Activated naive CD4-positive, alpha-beta T cell treated with anti-CD3 and anti-CD28 coated beads, Interleukin-2, amount 10 ng/mL, durations not matched to agents 7 days and 5 days (primary cell): ENCODE measurements around the gene PPME1.

ENCODE experiments used
- CTCF ChIA-PET: fragments of 350-600 bp; sonication (Branson Sonifier 250); formaldehyde crosslinking; loops from one replicate; lab custom pipeline; 2021; ENCODE audit warnings: antibody characterized with exemption; lab: Charles Lee
- DNase-seq: peaks from one replicate; pipeline ENCODE4 v3.0.0-alpha.2; 2020
- H3K27ac Mint-ChIP-seq: one replicate; pipeline ENCODE4 v1.8.0; 2021; ENCODE audit warnings: mild to moderate bottlenecking, moderate library complexity, mixed read lengths
- H3K27me3 Mint-ChIP-seq: one replicate; pipeline ENCODE4 v1.8.0; 2021; ENCODE audit warnings: mild to moderate bottlenecking, mixed read lengths
- H3K36me3 Mint-ChIP-seq: one replicate; pipeline ENCODE4 v1.8.0; 2021; ENCODE audit warnings: mixed read lengths
- H3K4me1 Mint-ChIP-seq: one replicate; pipeline ENCODE4 v1.8.0; 2021; ENCODE audit warnings: mixed read lengths
- H3K4me3 Mint-ChIP-seq: one replicate; pipeline ENCODE4 v1.8.0; 2021; ENCODE audit warnings: mild to moderate bottlenecking, moderate library complexity, mixed read lengths
- H3K9me3 Mint-ChIP-seq: one replicate; pipeline ENCODE4 v1.8.0; 2021; ENCODE audit warnings: mixed read lengths

Gene PPME1

GRCh38 chr11:74288911-74289310 lies 117.8 kb downstream of the PPME1 start:
- no peak overlapping the region for H3K27ac Mint-ChIP-seq
- CTCF ChIA-PET, result no interaction called here
- no peaks in the 10 kb centered on the region for H3K4me1 Mint-ChIP-seq
- H3K36me3 Mint-ChIP-seq, result no peaks in the 10 kb centered on the region
- DNase-seq, result no peak
- peaks cover 15% of the 10 kb centered on the region for H3K27me3 Mint-ChIP-seq
- no peak overlapping the region for H3K4me3 Mint-ChIP-seq
- no peaks in the 10 kb centered on the region for H3K9me3 Mint-ChIP-seq

GRCh38 chr11:74297484-74297883 lies 126.4 kb downstream of the PPME1 start:
- peaks cover 13% of the 10 kb centered on the region for H3K27me3 Mint-ChIP-seq
- CTCF ChIA-PET, result interaction anchor here (1.7 kb wide), 1 partner anchor 24 kb away, joined by 4 read pairs; no protein-coding TSS in a partner anchor
- H3K4me1 Mint-ChIP-seq, result peaks cover 7% of the 10 kb centered on the region
- H3K9me3 Mint-ChIP-seq, result no peaks in the 10 kb centered on the region
- no peaks in the 10 kb centered on the region for H3K36me3 Mint-ChIP-seq
- DNase-seq, result no peak
- H3K27ac Mint-ChIP-seq, result no peak overlapping the region
- no peak overlapping the region for H3K4me3 Mint-ChIP-seq

GRCh38 chr11:74299015-74299414 lies 127.9 kb downstream of the PPME1 start:
- Mint-ChIP-seq H3K27me3 (peaks cover 13% of the 10 kb centered on the region), H3K27ac (no peak overlapping the region), H3K4me3 (no peak overlapping the region), H3K36me3 (no peaks in the 10 kb centered on the region), H3K4me1 (peaks cover 7% of the 10 kb centered on the region), H3K9me3 (no peaks in the 10 kb centered on the region)
- no peak for DNase-seq
- CTCF ChIA-PET, result interaction anchor here (0.5 to 0.6 kb wide), 2 partner anchors 142 to 558 kb away, joined by 3 to 7 read pairs; no protein-coding TSS in a partner anchor
